Subcutaneous adipose tissue (tissue), 4 donors: Measurements from ENCODE around the gene BAHCC1. TPM values are rescaled to one million over a fixed set of nuclear protein-coding genes. Genes with fewer than 3 reads are reported as not detected.

ENCODE experiments used
- total RNA-seq, 4 donors: library from RNA; depleted of rRNA; stranded (reverse); fragments of >200 nt; gene quantifications; one replicate each; pipeline ENCODE4 v1.1.0, GENCODE V29; 2016
- TF ChIP-seq, protein P1 (sequence below): fragments of 450-650 bp; IDR thresholded peaks from one replicate; pipeline ENCODE4 v1.5.1; 2016; ENCODE audit warnings: low read depth, mild to moderate bottlenecking, control low read depth, antibody characterized with exemption, moderate library complexity

The BAHCC1 gene
- total RNA-seq, 4 donors from 2014 or later = 2.6 to 24.1 (median 5.7) TPM

DNA sequence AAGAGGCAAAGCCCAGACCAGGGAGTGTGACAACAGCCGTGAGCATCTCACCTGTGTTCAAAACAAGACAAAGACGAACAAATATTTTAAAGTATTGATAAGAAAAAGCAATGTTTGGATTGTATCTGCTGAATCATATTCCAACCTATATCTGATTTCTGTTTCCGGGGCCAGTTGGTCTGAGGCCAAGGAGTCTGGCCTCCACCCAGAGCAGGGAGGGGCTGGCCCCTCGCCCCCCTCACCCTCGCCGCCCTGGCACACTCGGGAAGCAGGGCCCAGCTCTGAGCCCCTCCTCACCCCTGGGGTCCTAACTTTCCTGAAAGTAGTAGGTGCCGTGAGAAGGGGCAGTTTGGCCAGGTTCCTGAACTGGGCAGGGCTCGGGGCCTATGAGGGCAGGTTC is 69.3 kb downstream of the BAHCC1 start:
- TF ChIP-seq, protein P1, sequence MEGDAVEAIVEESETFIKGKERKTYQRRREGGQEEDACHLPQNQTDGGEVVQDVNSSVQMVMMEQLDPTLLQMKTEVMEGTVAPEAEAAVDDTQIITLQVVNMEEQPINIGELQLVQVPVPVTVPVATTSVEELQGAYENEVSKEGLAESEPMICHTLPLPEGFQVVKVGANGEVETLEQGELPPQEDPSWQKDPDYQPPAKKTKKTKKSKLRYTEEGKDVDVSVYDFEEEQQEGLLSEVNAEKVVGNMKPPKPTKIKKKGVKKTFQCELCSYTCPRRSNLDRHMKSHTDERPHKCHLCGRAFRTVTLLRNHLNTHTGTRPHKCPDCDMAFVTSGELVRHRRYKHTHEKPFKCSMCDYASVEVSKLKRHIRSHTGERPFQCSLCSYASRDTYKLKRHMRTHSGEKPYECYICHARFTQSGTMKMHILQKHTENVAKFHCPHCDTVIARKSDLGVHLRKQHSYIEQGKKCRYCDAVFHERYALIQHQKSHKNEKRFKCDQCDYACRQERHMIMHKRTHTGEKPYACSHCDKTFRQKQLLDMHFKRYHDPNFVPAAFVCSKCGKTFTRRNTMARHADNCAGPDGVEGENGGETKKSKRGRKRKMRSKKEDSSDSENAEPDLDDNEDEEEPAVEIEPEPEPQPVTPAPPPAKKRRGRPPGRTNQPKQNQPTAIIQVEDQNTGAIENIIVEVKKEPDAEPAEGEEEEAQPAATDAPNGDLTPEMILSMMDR = no peak

DNA sequence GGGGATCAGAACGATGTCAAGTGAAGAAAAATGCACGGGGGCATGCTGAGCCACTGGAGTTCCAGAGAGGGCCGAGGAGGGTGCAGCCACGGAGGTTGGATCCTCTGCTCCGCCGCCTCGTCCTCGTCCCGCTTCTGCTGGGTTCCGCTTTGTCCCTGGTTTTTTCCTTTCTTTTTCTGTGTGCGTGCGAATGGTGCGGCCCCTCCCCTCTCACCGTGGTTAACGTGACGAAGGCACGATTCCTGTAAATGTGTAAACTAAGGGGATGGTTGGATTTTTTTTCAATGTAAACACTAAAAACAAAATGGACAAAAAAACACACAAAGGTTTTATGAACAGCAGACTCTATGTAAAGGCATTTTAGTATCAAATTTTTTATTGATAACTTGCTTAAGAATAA is 70.7 kb downstream of the BAHCC1 start:
- TF ChIP-seq, protein P1 = no peak

DNA sequence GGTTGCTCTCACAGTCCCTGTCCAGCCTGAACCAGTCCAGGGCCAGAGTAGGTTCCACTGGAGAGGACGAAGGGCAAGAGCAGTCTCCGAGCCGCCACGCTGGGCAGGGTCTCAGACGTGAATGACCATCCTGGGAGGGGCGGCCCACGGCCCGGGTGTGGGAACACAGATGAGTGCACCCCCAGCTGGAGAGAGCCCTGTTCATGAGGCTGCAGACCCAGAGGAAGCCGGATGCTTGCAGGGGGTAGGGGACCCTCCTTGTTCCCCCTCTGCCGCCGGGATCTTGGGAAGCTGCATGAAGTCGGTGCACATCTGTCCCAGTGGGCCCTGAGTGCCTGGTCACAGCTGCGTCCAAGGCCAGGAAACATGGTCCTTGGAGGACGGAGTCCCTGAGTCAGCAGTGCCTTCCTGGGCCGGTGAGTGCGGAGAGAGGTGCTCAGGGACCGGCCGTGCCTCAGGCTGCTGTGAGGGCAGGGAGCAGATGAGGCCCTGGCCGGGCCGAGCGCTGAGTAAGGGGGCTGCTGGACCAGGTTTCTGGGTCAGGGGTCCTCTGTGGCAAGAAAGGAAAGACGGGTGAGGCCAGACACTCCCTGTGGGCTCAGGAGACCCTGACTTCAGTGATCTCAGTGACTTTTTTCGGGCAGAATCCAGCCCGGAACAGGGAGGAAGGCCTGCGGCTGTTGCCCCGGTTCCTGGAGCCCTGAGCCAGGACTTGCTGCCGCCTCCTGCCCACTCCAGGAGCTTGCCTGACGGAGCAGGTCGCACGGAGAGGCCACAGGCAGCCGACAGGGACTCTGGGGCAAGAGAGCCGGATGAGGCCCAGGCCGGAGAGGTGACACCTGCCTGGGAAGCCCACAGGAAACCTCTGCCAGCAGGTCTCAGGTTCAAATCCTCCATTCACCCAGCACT is 71.6 kb downstream of the BAHCC1 start:
- TF ChIP-seq, protein P1 = no peak

DNA sequence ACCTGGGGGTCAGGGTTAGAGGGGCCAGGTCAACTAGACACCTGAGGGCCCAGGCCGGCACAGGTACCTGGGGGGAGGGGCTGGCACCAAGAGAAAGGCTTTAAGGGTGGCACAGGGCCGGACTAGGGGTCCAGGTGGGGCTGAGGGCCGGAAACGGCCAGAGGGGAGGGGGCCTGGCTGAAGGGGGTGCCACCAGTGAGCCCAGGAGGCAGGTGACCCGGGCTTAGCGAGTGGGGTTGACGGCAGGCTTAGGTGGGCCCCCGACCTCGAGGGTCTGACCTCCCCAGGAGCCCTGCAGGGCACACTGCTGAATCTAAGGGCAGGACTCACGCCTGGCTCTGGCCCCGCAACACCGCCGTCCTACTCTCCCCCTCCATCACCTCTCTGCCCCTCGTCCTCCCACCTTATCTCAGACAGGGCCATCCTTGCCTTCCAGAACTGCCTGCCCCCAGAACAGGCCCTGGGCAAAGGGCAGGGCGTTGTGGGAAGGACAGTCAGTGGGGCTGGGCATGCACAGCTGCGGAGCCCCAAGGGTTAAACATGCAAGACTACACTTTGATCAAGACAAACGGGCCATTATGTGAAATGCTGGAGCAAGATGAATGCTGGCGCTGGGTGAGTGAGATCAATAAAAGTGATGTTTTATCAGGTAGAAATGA is 73.0 kb downstream of the BAHCC1 start:
- TF ChIP-seq, protein P1 = no peak

DNA sequence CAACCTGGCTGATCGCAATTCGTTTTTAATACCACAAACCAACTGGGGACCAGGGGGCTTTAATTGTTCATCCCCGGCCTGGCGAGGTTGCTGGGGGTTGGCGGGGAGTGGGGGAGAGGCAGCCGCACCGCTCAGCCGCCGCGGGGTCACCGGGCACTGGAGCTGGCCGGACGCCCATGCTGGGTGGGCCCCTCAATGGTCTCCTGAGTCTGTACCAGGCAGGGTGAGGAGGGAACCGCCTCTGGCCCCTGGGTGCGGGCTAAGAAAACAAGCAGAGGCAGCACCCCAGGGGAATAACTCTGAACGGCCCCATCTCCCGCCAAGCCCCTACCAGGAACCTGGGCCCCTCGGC is 73.5 kb downstream of the BAHCC1 start:
- TF ChIP-seq, protein P1 = no peak

DNA sequence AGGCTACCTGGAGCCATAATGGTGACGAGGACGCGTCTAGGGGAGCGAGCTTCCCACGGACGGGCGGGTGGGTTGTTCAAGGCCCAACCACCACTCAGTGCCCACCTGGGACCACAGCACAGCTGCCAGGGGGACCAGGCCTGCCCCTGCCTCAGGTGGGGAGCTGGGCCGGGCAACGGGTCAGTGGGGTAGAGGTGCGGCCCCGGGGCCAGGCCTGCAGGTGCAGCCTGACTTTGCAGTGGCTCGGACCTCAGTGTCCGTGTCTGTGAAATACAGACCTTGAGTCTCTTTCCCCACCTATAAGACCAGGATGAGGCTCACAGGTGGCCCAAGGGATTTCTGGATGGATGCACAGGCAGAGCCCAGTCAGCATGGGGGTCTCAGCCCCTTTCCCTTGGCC is 74.0 kb downstream of the BAHCC1 start:
- TF ChIP-seq, protein P1 = no peak

DNA sequence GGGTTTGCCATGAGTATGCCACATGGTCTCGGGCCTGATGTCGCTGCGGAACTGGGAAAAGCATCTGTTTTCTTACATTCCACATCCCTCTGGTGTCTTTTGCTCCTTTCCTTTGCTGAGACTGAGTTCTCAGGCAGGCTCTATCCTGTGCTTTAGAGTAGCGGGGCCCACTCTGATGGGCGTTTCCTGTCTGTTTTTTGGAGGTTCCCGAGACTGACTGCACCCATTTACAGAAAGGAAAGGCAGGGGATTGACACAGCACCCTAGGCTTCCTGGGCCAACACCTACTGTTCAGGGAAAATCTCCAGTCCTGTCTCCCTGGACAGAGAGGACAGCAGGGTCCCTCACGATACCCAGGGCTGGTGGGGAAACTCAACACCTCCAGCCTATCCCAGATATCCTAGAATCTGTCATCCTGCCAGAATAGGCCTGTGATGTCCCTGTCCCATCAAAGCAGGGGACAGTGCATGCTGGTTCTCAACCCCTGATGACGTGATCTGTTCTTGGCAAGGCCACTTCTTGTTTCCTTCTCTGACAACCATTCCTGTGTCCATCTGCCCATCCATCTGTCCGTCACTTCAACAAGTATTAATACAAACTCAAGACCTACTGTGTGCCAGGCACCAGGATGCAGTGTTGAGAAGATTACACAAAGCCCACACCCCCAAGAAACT is 75.2 kb downstream of the BAHCC1 start:
- TF ChIP-seq, protein P1 = no peak
